SK-N-SH (cell line): Measurements from ENCODE around the gene ZMYM2. TPM values are rescaled to one million over a fixed set of nuclear protein-coding genes. Genes with fewer than 3 reads are reported as not detected.

Source experiments
- CTCF ChIA-PET: fragments of 300-600, 350-600 bp; formaldehyde crosslinking; extraction: SDS; loops from one replicate; lab custom pipeline; 2021; lab: Yijun Ruan, JAX
- POLR2A ChIA-PET: fragments of 350-600 bp; sonication (Branson Sonifier 250); formaldehyde crosslinking; extraction: SDS; loops from one replicate; lab custom pipeline; 2020; ENCODE audit warnings: antibody characterized with exemption, inconsistent platforms; lab: Yijun Ruan, JAX
- DNase-seq: peaks from one replicate; pipeline ENCODE4 v3.0.0; 2012
- H2AFZ ChIP-seq: fragments of 200-600 bp; sonication (generic); 2 replicates; pipeline ENCODE4 v1.8.1; 2016; ENCODE audit warnings: antibody characterized with exemption, mild to moderate bottlenecking, low read depth
- H3F3A ChIP-seq: fragments of 200-600 bp; sonication (generic); replicated peaks from 2 replicates; pipeline ENCODE3; 2016; ENCODE audit warnings: antibody characterized with exemption, mild to moderate bottlenecking; ENCODE audit not compliant: insufficient read depth
- H3K27ac ChIP-seq, 2 experiments: fragments of 200-500 bp in 1 of 2; fragments of 200-600 bp in 1 of 2; sonication (Bioruptor generic) in 1 of 2; sonication (generic), shearing (Covaris generic) in 1 of 2; 2 replicates each; pipeline versions ENCODE4 v1.5.1 to v1.6.1; 2014 to 2016; ENCODE audit warnings: low read depth in 2 of 2, inconsistent platforms in 1 of 2, low read length in 1 of 2, mild to moderate bottlenecking in 1 of 2, mixed read lengths in 1 of 2
- H3K27me3 ChIP-seq: fragments of 200-600 bp; sonication (generic), shearing (Covaris generic); 2 replicates; pipeline ENCODE4 v1.6.1; 2016; ENCODE audit warnings: mixed run types; ENCODE audit not compliant: insufficient read depth
- H3K36me3 ChIP-seq, 2 experiments: fragments of 200-500 bp in 1 of 2; fragments of 200-600 bp in 1 of 2; sonication (Bioruptor generic) in 1 of 2; sonication (generic) in 1 of 2; replicated peaks in 1 of 2; 2 replicates each; pipeline versions ENCODE3 to v1.5.1; 2014 to 2016; ENCODE audit warnings: low read length in 1 of 2, mild to moderate bottlenecking in 1 of 2; ENCODE audit not compliant: insufficient read depth in 2 of 2, control insufficient read depth in 1 of 2
- H3K4me1 ChIP-seq, 2 experiments: fragments of 200-500 bp in 1 of 2; fragments of 200-600 bp in 1 of 2; sonication (Bioruptor generic) in 1 of 2; sonication (generic), shearing (Covaris generic) in 1 of 2; 2 replicates each; pipeline versions ENCODE4 v1.5.1 to v1.6.1; 2014 to 2016; ENCODE audit warnings: low read depth in 1 of 2, low read length in 1 of 2, mixed run types in 1 of 2; ENCODE audit not compliant: insufficient read depth in 2 of 2, control insufficient read depth in 1 of 2
- H3K4me2 ChIP-seq: fragments of 200-600 bp; sonication (generic), shearing (Covaris generic); 2 replicates; pipeline ENCODE4 v1.6.1; 2017; ENCODE audit warnings: mixed run types
- H3K4me3 ChIP-seq, 2 experiments: fragments of 200-500 bp in 1 of 2; fragments of 200-600 bp in 1 of 2; sonication (Bioruptor generic) in 1 of 2; sonication (generic), shearing (Covaris generic) in 1 of 2; 2 replicates each; pipeline versions ENCODE4 v1.5.1 to v1.8.1; 2014 to 2016; ENCODE audit warnings: low read depth in 2 of 2, inconsistent platforms in 1 of 2, low read length in 1 of 2, mild to moderate bottlenecking in 1 of 2, mixed read lengths in 1 of 2, moderate library complexity in 1 of 2
- H3K79me2 ChIP-seq: fragments of 200-600 bp; sonication (generic); 2 replicates; pipeline ENCODE4 v1.8.1; 2017; ENCODE audit warnings: mild to moderate bottlenecking; ENCODE audit not compliant: insufficient read depth
- H3K9ac ChIP-seq: fragments of 200-600 bp; sonication (generic); 2 replicates; pipeline ENCODE4 v1.6.1; 2017; ENCODE audit warnings: mixed run types
- H3K9me2 ChIP-seq: fragments of 200-600 bp; sonication (generic); 2 replicates; pipeline ENCODE4 v1.6.1; 2017; ENCODE audit warnings: mixed run types
- H3K9me3 ChIP-seq: fragments of 200-600 bp; sonication (generic); 2 replicates; pipeline ENCODE4 v1.6.1; 2017; ENCODE audit warnings: mixed run types, mild to moderate bottlenecking, moderate library complexity
- H4K20me1 ChIP-seq: fragments of 200-600 bp; sonication (generic); 2 replicates; pipeline ENCODE4 v1.6.1; 2017; ENCODE audit warnings: mild to moderate bottlenecking, mixed run types; ENCODE audit not compliant: insufficient read depth
- CTCF ChIP-seq: fragments of 200-600 bp; sonication (generic); IDR thresholded peaks from 2 replicates; pipeline ENCODE4 v1.6.1; 2017; ENCODE audit warnings: antibody characterized with exemption, mild to moderate bottlenecking, moderate library complexity
- EP300 ChIP-seq, 2 experiments: IDR thresholded peaks; 2 replicates each; pipeline versions ENCODE4 v1.4.0 to v1.6.1; 2012; ENCODE audit warnings: borderline replicate concordance in 1 of 2, low read depth in 1 of 2, low read length in 1 of 2
- MAX ChIP-seq: IDR thresholded peaks from 2 replicates; pipeline ENCODE4 v1.4.0; 2012; ENCODE audit warnings: low read depth
- PBX3 ChIP-seq: IDR thresholded peaks from 2 replicates; pipeline ENCODE4; 2012
- RAD21 ChIP-seq: IDR thresholded peaks from 2 replicates; pipeline ENCODE4 v1.6.1; 2012; ENCODE audit warnings: mild to moderate bottlenecking, low read length
- REST ChIP-seq: IDR thresholded peaks from 2 replicates; pipeline ENCODE4 v1.6.1; 2012; ENCODE audit warnings: mild to moderate bottlenecking, low read depth, low read length, moderate library complexity
- SMC3 ChIP-seq: IDR thresholded peaks from 2 replicates; pipeline ENCODE4 v1.6.1; 2012; ENCODE audit warnings: low read depth, low read length, improper control_type of control experiment
- TAF1 ChIP-seq: IDR thresholded peaks from 2 replicates; pipeline ENCODE4 v1.6.1; 2012; ENCODE audit warnings: low read depth, mild to moderate bottlenecking, low read length, moderate library complexity, borderline replicate concordance
- WGBS: methylation state at CpG from one replicate; pipeline ENCODE4 v1.1.6; 2017; ENCODE audit warnings: low lambda C conversion rate; 5-methylcytosine and 5-hydroxymethylcytosine counted together
- polyA plus RNA-seq, 3 experiments: library from polyadenylated mRNA; depleted of rRNA; stranded (reverse); fragments of >200 nt; gene quantifications; 2 replicates each; pipeline ENCODE4 v1.2.3, GENCODE V29; 2012

Gene ZMYM2
- polyA plus RNA-seq, 1 of the 3 experiments (the other 2 are of a cell fraction), result 11.5 TPM

GRCh38 chr13:19984430-19985218 is 26.1 kb downstream of the ZMYM2 start:
- H3K27ac ChIP-seq, result no peak overlapping the region
- H3K27me3 ChIP-seq, result no peaks in the 10 kb centered on the region
- H3K36me3 ChIP-seq, result peaks cover 3 to 56% of the 10 kb centered on the region in 2 experiments
- ChIA-PET POLR2A (interaction anchor here (0.8 kb wide), 1 partner anchor 13 kb away, joined by 4 read pairs; no protein-coding TSS in a partner anchor), CTCF (interaction anchor here (0.8 to 2.5 kb wide), 15 partner anchors 8 to 179 kb away, joined by 3 to 14 read pairs (median 4); no protein-coding TSS in a partner anchor)
- DNase-seq, result peak; percentile 20
- no peak overlapping the region for H3K4me3 ChIP-seq
- H3K79me2 ChIP-seq, result peaks cover 92% of the 10 kb centered on the region
- H4K20me1 ChIP-seq, result peaks cover 82% of the 10 kb centered on the region
- H3F3A ChIP-seq, result peaks cover 16% of the 10 kb centered on the region
- H3K9ac ChIP-seq, result no peak overlapping the region
- no peak overlapping the region for H3K4me2 ChIP-seq
- TF ChIP-seq EP300 (IDR thresholded peaks at IDR 0.05; ENCODE audit: borderline replicate concordance in 1 of 2, low read depth in 1 of 2, low read length in 1 of 2) (no peak), CTCF (peak; percentile 76), RAD21 (peak; percentile 52)
- no peaks in the 10 kb centered on the region for H3K9me3 ChIP-seq
- WGBS, result 86% methylated on average over 5 of the region's 5 CpGs
- no peak overlapping the region for H2AFZ ChIP-seq
- H3K9me2 ChIP-seq, result no peaks in the 10 kb centered on the region
- peaks cover 0 to 4% of the 10 kb centered on the region in 2 experiments; a peak in 2 of 4 replicates for H3K4me1 ChIP-seq

GRCh38 chr13:19985219-19985556 is 26.7 kb downstream of the ZMYM2 start:
- no peak for DNase-seq
- no peak overlapping the region for H3K27ac ChIP-seq
- H3K4me3 ChIP-seq, result no peak overlapping the region

More at GRCh38 chr13:19985219-19985556, 26.7 kb downstream of the ZMYM2 start:
- CTCF ChIA-PET, result interaction anchor here (0.8 to 2.5 kb wide), 15 partner anchors 8 to 179 kb away, joined by 3 to 14 read pairs (median 4); no protein-coding TSS in a partner anchor
- Histone ChIP-seq H3K4me1 (peaks cover 0 to 7% of the 10 kb centered on the region in 2 experiments; a peak in 2 of 4 replicates), H3K9me2 (no peaks in the 10 kb centered on the region)
- TF ChIP-seq RAD21, result no peak
- no peak for TF ChIP-seq MAX
- no peak for TF ChIP-seq PBX3
- TF ChIP-seq REST, result no peak
- no peak for TF ChIP-seq SMC3
- no peak for TF ChIP-seq TAF1
- TF ChIP-seq, all 33 proteins: peak for 0
- POLR2A ChIA-PET, result interaction anchor here (0.8 kb wide), 2 partner anchors 10 to 13 kb away, joined by 4 to 7 read pairs; no protein-coding TSS in a partner anchor
- Histone ChIP-seq H3K79me2 (peaks cover 92% of the 10 kb centered on the region), H3K9ac (no peak overlapping the region), H3K9me3 (no peaks in the 10 kb centered on the region), H3K27me3 (no peaks in the 10 kb centered on the region), H2AFZ (no peak overlapping the region), H3K4me2 (no peak overlapping the region), H4K20me1 (peaks cover 85% of the 10 kb centered on the region), H3F3A (peaks cover 16% of the 10 kb centered on the region), H3K36me3 (peaks cover 3 to 52% of the 10 kb centered on the region in 2 experiments)
- 39% methylated on average over 2 of the region's 2 CpGs for WGBS
